Prostate gland (tissue), 2 donors: ENCODE measurements around the gene DPYD.

Source experiments
- CTCF ChIP-seq, 4 experiments: fragments of 200-600 bp in 2 of 4; fragments of 450-650 bp in 2 of 4; sonication (generic) in 2 of 4; IDR thresholded peaks; 1 replicate in 3 of 4; 2 replicates in 1 of 4; pipeline ENCODE4 v1.5.1; 2016 to 2019; ENCODE audit warnings: antibody characterized with exemption in 4 of 4, mild to moderate bottlenecking in 2 of 4, moderate library complexity in 2 of 4
- POLR2A ChIP-seq: fragments of 450-650 bp; IDR thresholded peaks from one replicate; pipeline ENCODE4 v1.6.1; 2016; ENCODE audit warnings: antibody characterized with exemption, mild to moderate bottlenecking

- no peak for TF ChIP-seq CTCF (IDR thresholded peaks at IDR 0.05)
- TF ChIP-seq POLR2A, result no peak
These were observed 260.3 kb downstream of the DPYD start for GRCh38 chr1:97660431-97661105.
